Gastroesophageal sphincter (tissue), 4 donors: ENCODE results near the gene WDR83. TPM values are rescaled to one million over a fixed set of nuclear protein-coding genes. Genes with fewer than 3 reads are reported as not detected.
A peak's percentile ranks its signal among the peaks of the same experiment; 100 is the strongest.

Experiments used
- ATAC-seq: fragments of 150-250 bp; one replicate; pipeline ENCODE4 v1.9.1; 2016; ENCODE audit warnings: mild to moderate bottlenecking, moderate library complexity
- H3K27ac ChIP-seq, 4 donors: fragments of 200-600 bp; sonication (generic) in 3 of 4; 1 replicate in 3 of 4; 2 replicates in 1 of 4; pipeline ENCODE4 v1.5.1; 2016 to 2019
- H3K27me3 ChIP-seq: fragments of 200-600 bp; sonication (generic); one replicate; pipeline ENCODE4 v1.5.1; 2019
- H3K36me3 ChIP-seq, 2 donors: fragments of 200-600 bp; sonication (generic); one replicate each; pipeline ENCODE4 v1.5.1; 2019; ENCODE audit warnings: control low read depth in 1 of 2
- H3K4me1 ChIP-seq, 3 donors: fragments of 200-600 bp; sonication (generic); 1 replicate in 2 of 3; 2 replicates in 1 of 3; pipeline ENCODE4 v1.5.1; 2016 to 2019; ENCODE audit warnings: control low read depth in 2 of 3
- H3K4me3 ChIP-seq, 2 donors: fragments of 200-600 bp; sonication (generic); one replicate each; pipeline ENCODE4 v1.5.1; 2019; ENCODE audit warnings: mild to moderate bottlenecking in 1 of 2, moderate library complexity in 1 of 2
- H3K9me3 ChIP-seq, 3 donors: fragments of 200-600 bp; sonication (generic); one replicate each; pipeline ENCODE4 v1.5.1; 2017 to 2019; ENCODE audit warnings: control low read depth in 2 of 3
- EP300 ChIP-seq: sonication (generic); formaldehyde crosslinking; IDR thresholded peaks from one replicate; pipeline ENCODE4 v1.6.1; 2017; ENCODE audit warnings: antibody characterized with exemption, mild to moderate bottlenecking
- POLR2A ChIP-seq, 2 donors: fragments of 450-650 bp; IDR thresholded peaks; one replicate each; pipeline ENCODE4 v1.6.1; 2017; ENCODE audit warnings: antibody characterized with exemption in 2 of 2, mild to moderate bottlenecking in 2 of 2, moderate library complexity in 1 of 2
- POLR2AphosphoS5 ChIP-seq: sonication (generic); formaldehyde crosslinking; IDR thresholded peaks from one replicate; pipeline ENCODE4 v1.6.1; 2017; ENCODE audit warnings: antibody characterized with exemption
- WGBS, 2 donors: methylation state at CpG; one replicate each; pipeline ENCODE4 v1.1.5; 2018; ENCODE audit warnings: low coverage in 1 of 2; 5-methylcytosine and 5-hydroxymethylcytosine counted together
- total RNA-seq, 4 donors: library from RNA; depleted of rRNA; stranded (reverse); fragments of >200 nt; gene quantifications; one replicate each; pipeline ENCODE4 v1.1.0, GENCODE V29; 2016
- TF ChIP-seq, protein P1 (sequence below), 4 experiments: fragments of 200-600 bp in 2 of 4; fragments of 450-650 bp in 2 of 4; sonication (generic) in 1 of 4; IDR thresholded peaks; one replicate each; pipeline ENCODE4 v1.5.1; 2017 to 2019; ENCODE audit warnings: antibody characterized with exemption in 4 of 4, mild to moderate bottlenecking in 2 of 4, moderate library complexity in 2 of 4

WDR83 gene
- total RNA-seq, 4 donors from 2014 or later = 8.8 to 19.8 (median 15.5) TPM

GRCh38 chr19:12647047-12647446 is 19.6 kb upstream of the WDR83 start:
- Histone ChIP-seq H3K4me1 (peaks cover 0 to 19% (median 10%) of the 10 kb centered on the region in 3 donors), H3K27ac (no peak overlapping the region), H3K27me3 (no peaks in the 10 kb centered on the region), H3K36me3 (peaks cover 0 to 11% of the 10 kb centered on the region in 2 donors), H3K4me3 (no peak overlapping the region), H3K9me3 (no peaks in the 10 kb centered on the region)
- no peak for ATAC-seq
- WGBS, 2 donors = 68 to 100% methylated on average over 1 to 3 of the region's 8 CpGs
- TF ChIP-seq POLR2AphosphoS5 = no peak
- TF ChIP-seq EP300 = no peak
- no peak for TF ChIP-seq POLR2A (IDR thresholded peaks at IDR 0.05)
- TF ChIP-seq, protein P1, sequence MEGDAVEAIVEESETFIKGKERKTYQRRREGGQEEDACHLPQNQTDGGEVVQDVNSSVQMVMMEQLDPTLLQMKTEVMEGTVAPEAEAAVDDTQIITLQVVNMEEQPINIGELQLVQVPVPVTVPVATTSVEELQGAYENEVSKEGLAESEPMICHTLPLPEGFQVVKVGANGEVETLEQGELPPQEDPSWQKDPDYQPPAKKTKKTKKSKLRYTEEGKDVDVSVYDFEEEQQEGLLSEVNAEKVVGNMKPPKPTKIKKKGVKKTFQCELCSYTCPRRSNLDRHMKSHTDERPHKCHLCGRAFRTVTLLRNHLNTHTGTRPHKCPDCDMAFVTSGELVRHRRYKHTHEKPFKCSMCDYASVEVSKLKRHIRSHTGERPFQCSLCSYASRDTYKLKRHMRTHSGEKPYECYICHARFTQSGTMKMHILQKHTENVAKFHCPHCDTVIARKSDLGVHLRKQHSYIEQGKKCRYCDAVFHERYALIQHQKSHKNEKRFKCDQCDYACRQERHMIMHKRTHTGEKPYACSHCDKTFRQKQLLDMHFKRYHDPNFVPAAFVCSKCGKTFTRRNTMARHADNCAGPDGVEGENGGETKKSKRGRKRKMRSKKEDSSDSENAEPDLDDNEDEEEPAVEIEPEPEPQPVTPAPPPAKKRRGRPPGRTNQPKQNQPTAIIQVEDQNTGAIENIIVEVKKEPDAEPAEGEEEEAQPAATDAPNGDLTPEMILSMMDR (IDR thresholded peaks at IDR 0.05) = no peak

- H3K4me3 ChIP-seq = peak overlapping the region; percentile 37 to 48
- peaks cover 0 to 16% of the 10 kb centered on the region in 2 donors for H3K36me3 ChIP-seq
- H3K9me3 ChIP-seq = no peaks in the 10 kb centered on the region
- TF ChIP-seq POLR2A (IDR thresholded peaks at IDR 0.05) (no peak), EP300 (no peak), POLR2AphosphoS5 (no peak)
- TF ChIP-seq, protein P1 (IDR thresholded peaks at IDR 0.05) = no peak
- no peaks in the 10 kb centered on the region for H3K27me3 ChIP-seq
- H3K27ac ChIP-seq = peak overlapping the region in 2 of 4 donors; percentile 30 to 41
- H3K4me1 ChIP-seq = peaks cover 0 to 19% (median 10%) of the 10 kb centered on the region in 3 donors
- WGBS, 2 donors = 5% methylated on average over 26 of the region's 31 CpGs; no CpG with 5 or more reads in 1 of the 2 donors
- peak; percentile 94 for ATAC-seq
Observed at GRCh38 chr19:12647490-12648071, 19.0 kb upstream of the WDR83 start.

DNA sequence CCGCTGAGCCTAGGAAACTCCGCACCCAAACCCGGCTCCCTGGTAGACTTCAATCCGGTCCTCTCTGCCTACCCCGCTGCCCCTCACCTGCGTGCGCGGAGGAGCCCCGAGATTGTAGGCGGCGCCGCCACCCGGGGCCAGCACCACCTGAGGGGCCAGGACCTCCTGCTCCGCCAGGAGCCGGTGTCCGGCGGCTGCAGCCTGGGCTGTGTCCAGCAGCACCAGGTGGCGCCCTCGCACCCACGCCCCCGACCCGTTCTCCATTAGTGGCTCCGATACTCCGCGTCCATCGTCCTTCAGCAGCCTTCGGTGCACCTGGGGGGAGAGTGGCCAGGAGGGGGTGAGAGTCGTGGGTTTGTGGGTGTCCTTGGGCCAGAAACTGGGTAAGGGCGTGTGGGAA is 18.5 kb upstream of the WDR83 start:
- TF ChIP-seq POLR2A (IDR thresholded peaks at IDR 0.05) = no peak
- TF ChIP-seq EP300 = no peak
- TF ChIP-seq POLR2AphosphoS5 = no peak
- TF ChIP-seq, protein P1 (IDR thresholded peaks at IDR 0.05) = peak in 2 of 4 experiments; percentile 16 to 56
- H3K36me3 ChIP-seq = peaks cover 0 to 16% of the 10 kb centered on the region in 2 donors
- H3K4me3 ChIP-seq = peak overlapping the region; percentile 37 to 48
- peaks cover 0 to 19% (median 10%) of the 10 kb centered on the region in 3 donors for H3K4me1 ChIP-seq
- 18% methylated on average over 13 of the region's 29 CpGs; no CpG with 5 or more reads in 1 of the 2 donors for WGBS, 2 donors
- peak overlapping the region in 1 of 4 donors; percentile 41 for H3K27ac ChIP-seq
- no peaks in the 10 kb centered on the region for H3K9me3 ChIP-seq
- H3K27me3 ChIP-seq = no peaks in the 10 kb centered on the region
- ATAC-seq = peak; percentile 51

DNA sequence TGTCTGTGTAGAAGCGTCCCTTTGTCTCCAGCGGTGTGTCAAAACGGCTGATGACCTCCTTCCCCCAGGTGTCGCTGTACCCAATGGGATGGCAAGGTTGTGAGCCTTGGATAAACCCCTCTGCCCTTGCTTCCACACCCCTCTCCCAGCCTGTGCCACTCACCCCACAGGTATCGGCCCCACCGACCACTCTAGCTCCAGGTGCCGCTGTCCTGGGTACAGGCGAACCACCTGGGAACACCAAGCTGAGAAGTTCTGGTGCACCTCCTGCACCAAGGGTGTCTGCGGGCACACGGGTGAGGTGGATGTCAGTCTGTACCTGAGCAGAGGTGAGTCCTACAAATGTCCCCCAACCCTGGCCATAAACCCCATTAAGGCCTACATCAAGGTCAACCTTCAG is 16.7 kb upstream of the WDR83 start:
- Histone ChIP-seq H3K9me3 (no peaks in the 10 kb centered on the region), H3K4me3 (no peak overlapping the region), H3K27ac (no peak overlapping the region), H3K27me3 (no peaks in the 10 kb centered on the region), H3K36me3 (peaks cover 0 to 31% of the 10 kb centered on the region in 2 donors), H3K4me1 (peaks cover 0 to 19% (median 10%) of the 10 kb centered on the region in 3 donors)
- TF ChIP-seq POLR2AphosphoS5 (no peak), POLR2A (IDR thresholded peaks at IDR 0.05) (no peak), EP300 (no peak)
- TF ChIP-seq, protein P1 (IDR thresholded peaks at IDR 0.05) = no peak
- no peak for ATAC-seq
- 100% methylated on average over 2 of the region's 10 CpGs; no CpG with 5 or more reads in 1 of the 2 donors for WGBS, 2 donors

DNA sequence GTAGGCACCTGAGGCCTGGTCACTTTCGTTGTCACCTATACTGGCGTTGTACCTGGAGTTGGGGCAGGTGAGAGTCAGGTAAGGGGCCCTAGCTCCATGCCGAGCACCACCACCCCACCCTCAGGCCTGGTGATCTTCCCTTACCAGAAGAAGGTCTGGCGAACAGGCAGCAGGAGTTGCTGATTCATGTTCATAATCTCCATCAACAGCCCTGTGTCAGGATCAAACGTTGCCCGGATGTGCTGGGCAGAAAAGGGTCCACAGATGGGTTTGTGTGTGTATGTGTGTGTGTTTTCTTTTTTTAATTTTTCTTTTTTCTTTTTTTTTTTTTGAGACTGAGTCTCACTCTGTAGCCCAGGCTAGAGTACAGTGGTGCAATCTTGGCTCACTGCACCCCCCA is 14.4 kb upstream of the WDR83 start:
- Histone ChIP-seq H3K36me3 (peaks cover 0 to 54% of the 10 kb centered on the region in 2 donors), H3K27me3 (no peaks in the 10 kb centered on the region), H3K27ac (no peak overlapping the region), H3K4me3 (no peak overlapping the region), H3K4me1 (peaks cover 0 to 17% (median 10%) of the 10 kb centered on the region in 3 donors), H3K9me3 (no peaks in the 10 kb centered on the region)
- TF ChIP-seq POLR2A (IDR thresholded peaks at IDR 0.05) (no peak), POLR2AphosphoS5 (no peak), EP300 (no peak)
- TF ChIP-seq, protein P1 (IDR thresholded peaks at IDR 0.05) = no peak
- WGBS, 2 donors = 90 to 92% methylated on average over 3 to 5 of the region's 6 CpGs
- ATAC-seq = no peak
